Measurements from ENCODE around the gene ALDH4A1. TPM values are rescaled to one million over a fixed set of nuclear protein-coding genes. Genes with fewer than 3 reads are reported as not detected.

The ALDH4A1 gene
- total RNA-seq, 1 donor from 2014 or later = 13.8 TPM

GRCh38 chr1:18922319-18922726 is 20.0 kb upstream of the ALDH4A1 start:
- Histone ChIP-seq H3K79me2 (ENCODE audit: insufficient read depth, low read length) (peaks cover 98% of the 10 kb centered on the region), H3K4me2 (ENCODE audit: low read length) (peak overlapping the region; percentile 78), H3K27ac (ENCODE audit: low read depth, low read length) (peak overlapping the region; percentile 78), H3K4me3 (ENCODE audit: insufficient read depth, low read depth, low read length) (no peak overlapping the region), H3K27me3 (ENCODE audit: insufficient read depth, low read length) (no peaks in the 10 kb centered on the region), H3K4me1 (ENCODE audit: insufficient read depth, low read length) (peaks cover 45% of the 10 kb centered on the region), H2AFZ (ENCODE audit: low read depth, low read length) (no peak overlapping the region), H3K9me3 (ENCODE audit: insufficient read depth, low read depth, low read length) (no peaks in the 10 kb centered on the region), H4K20me1 (ENCODE audit: insufficient read depth, low read length) (peaks cover 67% of the 10 kb centered on the region), H3K36me3 (ENCODE audit: insufficient read depth, low read length) (peaks cover 6% of the 10 kb centered on the region), H3K9ac (ENCODE audit: low read length) (peak overlapping the region; percentile 80)
- H3K27me3 Mint-ChIP-seq (ENCODE audit: low read depth, unreplicated experiment) = no peaks in the 10 kb centered on the region
- FAIRE-seq (peak; percentile 50), DNase-seq (ENCODE audit: low read depth) (peak; percentile 88)
- H3K9me3 Mint-ChIP-seq (ENCODE audit: unreplicated experiment) = peaks cover 7% of the 10 kb centered on the region
- peak overlapping the region; percentile 45 for H3K4me3 Mint-ChIP-seq (ENCODE audit: unreplicated experiment)
- peaks cover 32% of the 10 kb centered on the region for H3K4me1 Mint-ChIP-seq (ENCODE audit: low read depth, unreplicated experiment)
- H3K27ac Mint-ChIP-seq (ENCODE audit: unreplicated experiment) = peak overlapping the region; percentile 87
- no peak for TF ChIP-seq CTCF (IDR thresholded peaks at IDR 0.05; ENCODE audit: insufficient read depth, low read depth, low read length)
- TF ChIP-seq EZH2 (IDR thresholded peaks at IDR 0.05; ENCODE audit: insufficient read depth, low read length) = no peak
- H3K36me3 Mint-ChIP-seq (ENCODE audit: low read depth, unreplicated experiment) = peaks cover 9% of the 10 kb centered on the region

GRCh38 chr1:18921516-18922251 is 19.3 kb upstream of the ALDH4A1 start:
- H4K20me1 ChIP-seq (ENCODE audit: insufficient read depth, low read length) = peaks cover 72% of the 10 kb centered on the region
- H3K27ac ChIP-seq (ENCODE audit: low read depth, low read length) = peak overlapping the region; percentile 78
- no peak overlapping the region for H2AFZ ChIP-seq (ENCODE audit: low read depth, low read length)
- peak overlapping the region; percentile 27 for H3K4me3 Mint-ChIP-seq (ENCODE audit: unreplicated experiment)
- H3K9me3 ChIP-seq (ENCODE audit: insufficient read depth, low read depth, low read length) = no peaks in the 10 kb centered on the region
- peak overlapping the region; percentile 58 for H3K27ac Mint-ChIP-seq (ENCODE audit: unreplicated experiment)
- H3K79me2 ChIP-seq (ENCODE audit: insufficient read depth, low read length) = peaks cover 98% of the 10 kb centered on the region
- H3K4me1 ChIP-seq (ENCODE audit: insufficient read depth, low read length) = peaks cover 39% of the 10 kb centered on the region
- H3K36me3 ChIP-seq (ENCODE audit: insufficient read depth, low read length) = peaks cover 6% of the 10 kb centered on the region
- DNase-seq (ENCODE audit: low read depth) (no peak), FAIRE-seq (peak; percentile 13)
- H3K27me3 ChIP-seq (ENCODE audit: insufficient read depth, low read length) = no peaks in the 10 kb centered on the region
- peaks cover 31% of the 10 kb centered on the region for H3K4me1 Mint-ChIP-seq (ENCODE audit: low read depth, unreplicated experiment)
- peaks cover 13% of the 10 kb centered on the region for H3K36me3 Mint-ChIP-seq (ENCODE audit: low read depth, unreplicated experiment)
- TF ChIP-seq EZH2 (IDR thresholded peaks at IDR 0.05; ENCODE audit: insufficient read depth, low read length) (no peak), CTCF (IDR thresholded peaks at IDR 0.05; ENCODE audit: insufficient read depth, low read depth, low read length) (no peak)
- no peaks in the 10 kb centered on the region for H3K27me3 Mint-ChIP-seq (ENCODE audit: low read depth, unreplicated experiment)
- no peak overlapping the region for H3K4me3 ChIP-seq (ENCODE audit: insufficient read depth, low read depth, low read length)
- peak overlapping the region; percentile 78 for H3K4me2 ChIP-seq (ENCODE audit: low read length)
- H3K9me3 Mint-ChIP-seq (ENCODE audit: unreplicated experiment) = peaks cover 7% of the 10 kb centered on the region
- peak overlapping the region; percentile 80 for H3K9ac ChIP-seq (ENCODE audit: low read length)

- H3K4me3 Mint-ChIP-seq (ENCODE audit: unreplicated experiment) = no peak overlapping the region
- peaks cover 7% of the 10 kb centered on the region for H3K9me3 Mint-ChIP-seq (ENCODE audit: unreplicated experiment)
- no peak overlapping the region for H3K4me3 ChIP-seq (ENCODE audit: insufficient read depth, low read depth, low read length)
- no peak overlapping the region for H3K4me2 ChIP-seq (ENCODE audit: low read length)
- no peak overlapping the region for H2AFZ ChIP-seq (ENCODE audit: low read depth, low read length)
- H3K27ac Mint-ChIP-seq (ENCODE audit: unreplicated experiment) = no peak overlapping the region
- peaks cover 13% of the 10 kb centered on the region for H3K36me3 Mint-ChIP-seq (ENCODE audit: low read depth, unreplicated experiment)
- H3K9me3 ChIP-seq (ENCODE audit: insufficient read depth, low read depth, low read length) = no peaks in the 10 kb centered on the region
- FAIRE-seq (no peak), DNase-seq (ENCODE audit: low read depth) (no peak)
- no peak overlapping the region for H3K27ac ChIP-seq (ENCODE audit: low read depth, low read length)
- TF ChIP-seq EZH2 (IDR thresholded peaks at IDR 0.05; ENCODE audit: insufficient read depth, low read length) (no peak), CTCF (IDR thresholded peaks at IDR 0.05; ENCODE audit: insufficient read depth, low read depth, low read length) (no peak)
- no peak overlapping the region for H3K9ac ChIP-seq (ENCODE audit: low read length)
- no peaks in the 10 kb centered on the region for H3K27me3 ChIP-seq (ENCODE audit: insufficient read depth, low read length)
- H3K36me3 ChIP-seq (ENCODE audit: insufficient read depth, low read length) = peaks cover 6% of the 10 kb centered on the region
- H3K4me1 Mint-ChIP-seq (ENCODE audit: low read depth, unreplicated experiment) = peaks cover 30% of the 10 kb centered on the region
- no peaks in the 10 kb centered on the region for H3K27me3 Mint-ChIP-seq (ENCODE audit: low read depth, unreplicated experiment)
- peaks cover 80% of the 10 kb centered on the region for H4K20me1 ChIP-seq (ENCODE audit: insufficient read depth, low read length)
- peaks cover 31% of the 10 kb centered on the region for H3K4me1 ChIP-seq (ENCODE audit: insufficient read depth, low read length)
- H3K79me2 ChIP-seq (ENCODE audit: insufficient read depth, low read length) = peaks cover 95% of the 10 kb centered on the region
Measured at GRCh38 chr1:18920931-18921330, 18.6 kb upstream of the ALDH4A1 start.

Measured in astrocyte (in vitro differentiated cells and primary cell).